ENCODE results near the gene SNTB2. TPM values are rescaled to one million over a fixed set of nuclear protein-coding genes. Genes with fewer than 3 reads are reported as not detected.

The SNTB2 gene
- total RNA-seq, 1 experiment from 2014 or later, result 4.8 TPM

- no peak for DNase-seq (ENCODE audit: low read depth)
- in situ Hi-C loops (cut with HindIII; ENCODE audit: low pct_unique_long_range_greater_than_20kb, low sequenced_read_pairs), result no loop called here
Observed at GRCh38 chr16:69176033-69176800, 10.7 kb upstream of the SNTB2 start.

- in situ Hi-C loops (cut with HindIII; ENCODE audit: low pct_unique_long_range_greater_than_20kb, low sequenced_read_pairs), result no loop called here
- peak; percentile 22 for DNase-seq (ENCODE audit: low read depth)
Observed at GRCh38 chr16:69179328-69180010, 7.5 kb upstream of the SNTB2 start.

- no peak for DNase-seq (ENCODE audit: low read depth)
- in situ Hi-C loops (cut with HindIII; ENCODE audit: low pct_unique_long_range_greater_than_20kb, low sequenced_read_pairs), result no loop called here
Observed at GRCh38 chr16:69180011-69180338, 7.0 kb upstream of the SNTB2 start.

GRCh38 chr16:69182730-69183416 is 4.1 kb upstream of the SNTB2 start:
- in situ Hi-C loops (cut with HindIII; ENCODE audit: low pct_unique_long_range_greater_than_20kb, low sequenced_read_pairs), result no loop called here
- no peak for DNase-seq (ENCODE audit: low read depth)

- in situ Hi-C loops (cut with HindIII; ENCODE audit: low pct_unique_long_range_greater_than_20kb, low sequenced_read_pairs), result no loop called here
- peak; percentile 62 for DNase-seq (ENCODE audit: low read depth)
Observed at GRCh38 chr16:69187446-69188235, 677 bp downstream of the SNTB2 start.

GRCh38 chr16:69188236-69188549 is 1.2 kb downstream of the SNTB2 start:
- in situ Hi-C loops (cut with HindIII; ENCODE audit: low pct_unique_long_range_greater_than_20kb, low sequenced_read_pairs), result no loop called here
- DNase-seq (ENCODE audit: low read depth), result no peak

GRCh38 chr16:69188716-69189115 is 1.8 kb downstream of the SNTB2 start:
- DNase-seq (ENCODE audit: low read depth), result no peak
- in situ Hi-C loops (cut with HindIII; ENCODE audit: low pct_unique_long_range_greater_than_20kb, low sequenced_read_pairs), result no loop called here

- in situ Hi-C loops (cut with HindIII; ENCODE audit: low pct_unique_long_range_greater_than_20kb, low sequenced_read_pairs), result no loop called here
Observed at GRCh38 chr16:69190046-69190588, 3.2 kb downstream of the SNTB2 start.

GRCh38 chr16:69190598-69190997 is 3.6 kb downstream of the SNTB2 start:
- in situ Hi-C loops (cut with HindIII; ENCODE audit: low pct_unique_long_range_greater_than_20kb, low sequenced_read_pairs), result no loop called here

More at GRCh38 chr16:69190046-69190588, 3.2 kb downstream of the SNTB2 start:
- peak; percentile 10 for DNase-seq (ENCODE audit: low read depth)

GRCh38 chr16:69191136-69191535 is 4.2 kb downstream of the SNTB2 start:
- in situ Hi-C loops (cut with HindIII; ENCODE audit: low pct_unique_long_range_greater_than_20kb, low sequenced_read_pairs), result no loop called here
- peak; percentile 16 for DNase-seq (ENCODE audit: low read depth)

More at GRCh38 chr16:69190598-69190997, 3.6 kb downstream of the SNTB2 start:
- DNase-seq (ENCODE audit: low read depth), result no peak

GRCh38 chr16:69193855-69194254 is 6.9 kb downstream of the SNTB2 start:
- in situ Hi-C loops (cut with HindIII; ENCODE audit: low pct_unique_long_range_greater_than_20kb, low sequenced_read_pairs), result no loop called here
- no peak for DNase-seq (ENCODE audit: low read depth)

GRCh38 chr16:69194488-69194887 is 7.5 kb downstream of the SNTB2 start:
- DNase-seq (ENCODE audit: low read depth), result no peak
- in situ Hi-C loops (cut with HindIII; ENCODE audit: low pct_unique_long_range_greater_than_20kb, low sequenced_read_pairs), result no loop called here

- in situ Hi-C loops (cut with HindIII; ENCODE audit: low pct_unique_long_range_greater_than_20kb, low sequenced_read_pairs), result no loop called here
- no peak for DNase-seq (ENCODE audit: low read depth)
Observed at GRCh38 chr16:69195369-69196029, 8.5 kb downstream of the SNTB2 start.

- no peak for DNase-seq (ENCODE audit: low read depth)
- in situ Hi-C loops (cut with HindIII; ENCODE audit: low pct_unique_long_range_greater_than_20kb, low sequenced_read_pairs), result no loop called here
Observed at GRCh38 chr16:69197573-69197972, 10.6 kb downstream of the SNTB2 start.

- in situ Hi-C loops (cut with HindIII; ENCODE audit: low pct_unique_long_range_greater_than_20kb, low sequenced_read_pairs), result no loop called here
- no peak for DNase-seq (ENCODE audit: low read depth)
Observed at GRCh38 chr16:69199382-69199781, 12.4 kb downstream of the SNTB2 start.

- no peak for DNase-seq (ENCODE audit: low read depth)
- in situ Hi-C loops (cut with HindIII; ENCODE audit: low pct_unique_long_range_greater_than_20kb, low sequenced_read_pairs), result no loop called here
Observed at GRCh38 chr16:69201291-69201690, 14.3 kb downstream of the SNTB2 start.

GRCh38 chr16:69201787-69202186 is 14.8 kb downstream of the SNTB2 start:
- no peak for DNase-seq (ENCODE audit: low read depth)
- in situ Hi-C loops (cut with HindIII; ENCODE audit: low pct_unique_long_range_greater_than_20kb, low sequenced_read_pairs), result no loop called here

GRCh38 chr16:69204172-69204571 is 17.2 kb downstream of the SNTB2 start:
- DNase-seq (ENCODE audit: low read depth), result no peak
- in situ Hi-C loops (cut with HindIII; ENCODE audit: low pct_unique_long_range_greater_than_20kb, low sequenced_read_pairs), result no loop called here
